Measurements from ENCODE around the gene TUBB2B.

The TUBB2B gene

DNA sequence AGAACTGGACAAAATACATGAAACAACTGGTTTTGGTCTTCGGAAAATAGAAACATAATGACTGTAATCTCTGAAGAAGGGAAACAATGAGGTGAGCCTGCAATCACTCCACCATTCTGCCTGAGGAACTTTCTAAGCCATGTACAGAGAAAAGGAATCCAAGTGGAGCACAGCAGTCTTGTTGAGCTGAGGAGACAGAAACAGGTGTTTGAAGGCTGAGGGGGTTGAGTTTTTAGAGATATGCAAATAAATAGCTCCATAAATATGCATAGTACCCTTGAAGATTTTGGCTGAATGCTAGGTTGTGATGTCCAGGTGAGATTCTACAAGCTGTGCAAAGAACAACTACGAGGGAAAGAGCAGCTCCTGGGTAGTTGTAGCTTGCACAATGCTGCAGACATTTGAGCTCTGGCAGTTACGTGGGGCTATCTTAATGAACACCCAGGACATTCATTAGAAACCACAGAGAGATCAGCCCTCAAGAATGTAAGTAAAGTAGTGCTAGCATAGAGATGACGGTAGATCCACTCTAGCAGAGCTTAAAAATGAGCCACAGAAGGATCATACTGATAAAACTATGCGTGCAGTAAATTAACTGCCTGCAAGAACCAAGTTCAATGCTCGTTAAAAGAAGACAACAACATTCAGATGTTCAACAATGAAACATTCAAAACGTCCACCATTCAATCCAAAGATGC, 24.3 kb downstream of the TUBB2B start:
- TF ChIP-seq GATA3 (IDR thresholded peaks at IDR 0.05; ENCODE audit: low read depth, low read length) = no peak
- TF ChIP-seq GATA2 (IDR thresholded peaks at IDR 0.05; ENCODE audit: low read depth, low read length) = no peak

DNA sequence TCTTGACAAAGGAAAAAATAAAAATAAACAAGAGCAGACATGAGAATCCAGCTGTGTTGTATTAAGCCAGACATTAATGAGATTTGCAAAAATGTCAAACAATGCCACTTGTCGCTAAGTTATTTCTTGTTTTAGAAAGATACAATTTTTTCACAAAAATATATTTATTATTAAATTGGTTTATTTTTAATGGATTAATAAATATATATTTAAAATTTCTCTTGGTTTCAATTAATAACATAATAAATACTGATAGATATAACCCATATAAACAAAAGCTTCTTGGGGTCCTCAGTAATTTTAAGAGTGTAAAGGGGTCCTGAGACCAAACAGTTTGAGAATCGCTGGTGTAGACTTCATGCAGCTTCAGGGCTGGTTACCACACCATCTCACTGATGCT, 26.1 kb downstream of the TUBB2B start:
- TF ChIP-seq GATA2 (IDR thresholded peaks at IDR 0.05; ENCODE audit: low read depth, low read length) (no peak), GATA3 (IDR thresholded peaks at IDR 0.05; ENCODE audit: low read depth, low read length) (no peak)

DNA sequence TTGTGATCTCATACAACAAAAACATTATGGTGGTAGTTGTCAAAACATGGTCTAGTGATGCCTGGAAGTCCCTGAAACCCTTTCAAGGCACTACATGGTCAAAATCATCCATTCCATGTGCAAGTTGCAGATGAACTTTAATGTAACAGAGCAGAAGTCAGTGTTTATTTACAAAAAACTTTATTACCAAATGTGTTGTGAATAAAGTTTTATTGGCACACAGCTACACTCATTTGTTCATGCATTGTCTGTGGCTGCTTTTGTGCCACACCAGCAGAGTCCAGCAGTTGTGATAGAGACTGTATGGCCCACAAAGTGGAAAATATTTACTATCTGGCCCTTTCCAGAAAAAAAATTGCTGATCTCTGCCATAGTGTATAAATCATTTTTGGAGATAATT, 26.8 kb downstream of the TUBB2B start:
- TF ChIP-seq GATA3 (IDR thresholded peaks at IDR 0.05; ENCODE audit: low read depth, low read length) (no peak), GATA2 (IDR thresholded peaks at IDR 0.05; ENCODE audit: low read depth, low read length) (no peak)

DNA sequence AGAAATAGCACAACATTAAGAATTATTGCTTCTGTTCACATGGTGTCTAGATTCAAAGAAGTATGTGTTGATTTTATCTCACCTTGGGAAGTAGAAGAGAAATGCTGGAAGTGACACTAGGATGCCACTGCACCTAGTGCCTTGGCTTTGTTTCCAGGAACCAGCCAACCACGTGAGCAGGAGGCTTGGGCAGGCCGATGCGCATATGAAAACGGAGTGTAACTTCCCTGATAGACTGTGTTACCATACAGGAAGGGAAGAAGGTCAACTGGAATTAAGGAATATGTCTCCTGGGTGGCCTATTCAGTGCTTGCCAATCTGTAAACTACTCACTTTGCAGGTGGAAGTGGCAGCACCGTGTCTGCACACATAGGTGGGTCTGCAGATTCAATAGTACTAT, 28.1 kb downstream of the TUBB2B start:
- TF ChIP-seq GATA3 (IDR thresholded peaks at IDR 0.05; ENCODE audit: low read depth, low read length) = no peak
- no peak for TF ChIP-seq GATA2 (IDR thresholded peaks at IDR 0.05; ENCODE audit: low read depth, low read length)

DNA sequence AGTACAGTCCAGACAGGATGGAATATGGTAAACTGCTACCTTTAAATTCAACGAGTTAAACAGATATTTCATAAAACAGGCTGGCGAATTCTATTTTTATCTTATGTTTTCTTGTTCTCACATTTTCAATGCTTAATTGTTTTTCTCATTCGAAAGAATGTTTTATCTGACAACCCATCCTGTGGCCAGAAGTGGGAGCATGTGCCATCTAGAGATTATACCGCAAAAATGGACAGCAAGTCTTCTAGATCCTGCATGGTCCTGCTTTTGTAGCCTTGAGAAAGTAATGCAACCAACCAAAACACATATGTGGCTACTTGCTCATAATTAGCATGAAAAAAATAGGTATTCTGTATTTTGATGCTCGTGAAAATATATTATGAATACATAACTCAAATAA, 30.7 kb downstream of the TUBB2B start:
- TF ChIP-seq GATA2 (IDR thresholded peaks at IDR 0.05; ENCODE audit: low read depth, low read length) = no peak
- TF ChIP-seq GATA3 (IDR thresholded peaks at IDR 0.05; ENCODE audit: low read depth, low read length) = no peak

DNA sequence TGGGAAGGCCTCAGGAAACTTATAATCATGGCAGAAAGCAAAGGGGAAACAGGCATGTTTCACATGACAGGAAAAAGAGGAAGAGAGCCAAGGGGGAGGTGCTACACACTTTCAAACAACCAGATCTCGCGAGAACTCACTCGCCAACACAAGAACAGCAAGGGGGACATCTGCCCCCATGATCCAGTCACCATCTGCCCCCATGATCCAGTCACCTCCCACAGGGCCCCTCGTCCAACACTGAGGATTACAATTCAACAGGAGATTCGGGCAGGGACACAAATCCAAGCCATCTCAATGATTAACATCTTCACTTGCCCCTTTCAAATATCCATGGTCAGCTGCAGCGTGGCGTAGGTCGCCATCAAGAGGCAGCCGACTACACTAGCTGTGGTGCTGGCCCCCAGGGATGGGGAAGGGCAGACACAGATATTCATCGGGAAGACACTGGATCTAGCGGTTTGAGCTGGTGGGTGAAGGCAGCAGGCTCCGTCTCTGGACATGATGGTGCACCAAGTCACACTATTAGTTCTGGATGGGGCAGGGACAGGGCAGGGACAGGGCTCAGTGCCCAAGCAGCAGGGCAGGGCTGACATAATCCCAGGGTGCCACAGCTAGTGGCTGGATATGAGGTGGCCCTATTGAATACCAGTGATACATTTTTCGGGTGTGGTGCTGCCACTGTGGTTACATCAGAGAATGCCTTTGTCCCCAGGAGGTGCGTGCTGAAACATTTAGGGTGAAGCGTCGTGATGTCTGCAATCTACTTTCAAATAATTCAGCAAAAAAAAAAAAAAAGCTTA, 31.6 kb downstream of the TUBB2B start:
- TF ChIP-seq GATA2 (IDR thresholded peaks at IDR 0.05; ENCODE audit: low read depth, low read length) (no peak), GATA3 (IDR thresholded peaks at IDR 0.05; ENCODE audit: low read depth, low read length) (no peak)

DNA sequence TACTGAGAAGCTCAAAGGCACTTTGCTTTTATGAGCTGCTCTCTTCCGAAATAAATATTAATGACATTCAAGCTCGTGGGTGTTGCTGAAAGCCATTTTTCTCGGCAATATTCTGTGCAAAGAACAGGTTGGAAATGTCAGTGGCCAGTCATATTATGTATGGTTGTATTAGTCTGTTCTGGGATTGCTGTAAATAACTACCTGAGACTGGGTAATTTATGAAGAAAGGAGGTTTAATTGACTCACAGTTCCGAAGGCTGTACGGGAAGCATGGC, 32.1 kb downstream of the TUBB2B start:
- TF ChIP-seq GATA3 (IDR thresholded peaks at IDR 0.05; ENCODE audit: low read depth, low read length) (no peak), GATA2 (IDR thresholded peaks at IDR 0.05; ENCODE audit: low read depth, low read length) (no peak)

DNA sequence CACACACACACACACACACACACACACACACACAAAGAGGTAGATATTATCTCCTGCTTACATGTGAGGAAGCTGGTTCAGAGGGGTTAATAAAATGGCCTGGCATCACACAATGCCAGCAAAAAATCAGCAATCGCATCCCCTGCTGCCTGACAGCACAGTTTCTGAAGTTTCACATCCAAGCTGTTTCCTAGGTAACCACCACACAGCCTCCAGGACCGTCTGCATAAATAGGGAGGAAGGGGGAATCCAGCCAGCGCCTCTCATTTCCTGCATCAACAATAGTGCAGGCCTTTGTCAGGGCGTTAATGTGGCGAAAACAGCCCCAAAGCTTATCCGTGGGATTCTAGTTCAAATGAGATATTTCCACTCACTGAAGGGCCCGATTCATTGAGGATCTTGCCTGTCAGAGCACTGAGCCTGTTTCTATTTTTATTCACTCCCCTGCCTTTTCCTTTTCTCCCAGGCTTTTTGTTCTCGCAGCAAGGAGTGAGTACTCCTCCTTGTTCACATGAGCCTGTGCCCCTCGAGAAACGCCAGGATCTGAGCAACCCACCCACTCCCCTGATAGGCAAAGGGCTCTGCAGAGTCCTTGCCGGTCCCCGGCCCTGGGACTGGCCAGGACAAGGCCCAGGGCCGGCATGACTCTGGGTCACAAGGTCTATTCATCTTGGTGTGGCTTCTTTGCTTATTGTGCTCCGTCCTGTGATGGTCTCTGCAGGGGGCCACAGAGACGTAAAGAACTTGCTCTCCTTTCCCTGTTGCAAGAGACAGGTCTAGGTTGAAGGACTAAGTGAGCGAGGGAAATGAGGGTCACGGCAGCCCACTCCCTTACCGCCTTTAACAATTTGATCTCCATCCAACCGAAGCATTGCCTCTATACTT, 32.7 kb downstream of the TUBB2B start:
- TF ChIP-seq GATA3 (IDR thresholded peaks at IDR 0.05; ENCODE audit: low read depth, low read length) (no peak), GATA2 (IDR thresholded peaks at IDR 0.05; ENCODE audit: low read depth, low read length) (peak; percentile 58)

DNA sequence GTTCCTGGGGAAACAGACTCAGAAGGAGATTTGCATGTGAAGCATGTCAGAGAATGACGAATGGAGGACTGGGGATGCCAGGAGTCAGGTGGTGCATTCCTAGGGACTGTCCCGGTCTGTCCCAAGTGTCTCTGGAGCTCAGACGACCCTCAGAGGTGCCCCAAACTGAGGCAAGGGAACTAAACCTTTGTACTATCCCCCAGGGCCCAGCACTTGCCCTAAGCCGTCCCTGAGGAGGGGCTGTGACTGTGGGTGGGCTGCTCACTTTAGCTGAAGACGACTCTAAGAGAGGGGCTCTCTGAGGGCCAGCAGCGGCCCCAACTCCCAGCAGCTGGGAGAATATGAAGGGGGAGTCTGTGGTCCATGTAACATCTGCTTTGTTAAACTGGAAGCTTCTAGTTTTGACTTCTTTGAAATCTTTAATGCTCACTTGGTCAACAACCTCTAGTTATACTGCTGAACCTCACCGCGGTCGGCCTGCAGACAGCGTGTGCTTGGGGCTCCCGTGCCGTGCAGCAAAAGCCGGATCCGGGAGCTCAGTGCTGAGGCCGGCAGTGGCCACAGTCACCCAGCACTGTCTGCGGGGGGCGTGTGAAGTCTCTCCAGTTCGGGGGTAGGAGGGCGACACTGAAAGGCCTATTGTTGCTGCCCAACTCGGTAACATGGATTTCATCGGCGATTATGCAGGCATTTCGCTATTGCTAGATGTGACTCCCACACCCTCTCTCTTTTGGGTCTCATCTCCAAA, 34.2 kb downstream of the TUBB2B start:
- no peak for TF ChIP-seq GATA2 (IDR thresholded peaks at IDR 0.05; ENCODE audit: low read depth, low read length)
- TF ChIP-seq GATA3 (IDR thresholded peaks at IDR 0.05; ENCODE audit: low read depth, low read length) = no peak

DNA sequence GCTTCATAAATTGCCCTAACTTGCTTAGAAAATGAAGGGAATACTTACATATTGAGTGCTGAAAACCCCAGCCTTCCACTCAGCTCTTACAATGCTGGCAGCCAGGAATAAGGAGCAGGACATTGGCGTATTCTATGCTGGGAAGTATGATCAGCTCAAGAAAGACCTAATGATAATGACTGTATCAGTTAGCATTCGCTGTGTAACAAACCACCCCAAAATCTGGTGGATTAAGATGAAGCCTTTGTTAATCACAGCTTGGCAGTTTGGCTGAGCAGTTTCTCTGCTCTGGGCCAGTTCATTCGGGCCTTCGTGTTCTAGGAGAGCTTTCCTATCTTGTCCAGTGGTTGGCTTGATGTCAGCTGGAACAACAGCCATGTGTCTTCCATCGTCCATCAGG, 36.7 kb downstream of the TUBB2B start:
- no peak for TF ChIP-seq GATA3 (IDR thresholded peaks at IDR 0.05; ENCODE audit: low read depth, low read length)
- no peak for TF ChIP-seq GATA2 (IDR thresholded peaks at IDR 0.05; ENCODE audit: low read depth, low read length)

DNA sequence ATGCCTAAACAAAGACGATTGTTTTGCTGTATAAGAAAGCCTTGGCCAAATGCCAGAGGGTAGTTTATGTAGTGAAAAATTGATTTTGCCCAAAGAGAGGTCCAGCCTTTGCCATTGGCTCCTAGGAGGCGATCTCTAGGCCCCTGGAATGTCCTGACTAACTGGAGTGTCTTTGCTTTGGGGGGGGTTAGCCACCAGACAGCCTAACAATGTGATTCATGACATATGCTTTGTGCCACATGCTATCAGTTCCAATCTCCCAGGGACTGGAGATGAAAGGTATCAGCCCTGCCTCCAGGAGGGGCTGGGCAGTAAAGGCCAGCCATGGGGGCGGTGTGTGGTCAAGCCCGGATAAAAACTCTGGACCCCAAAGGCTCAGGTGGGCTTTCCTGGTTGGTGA, 37.4 kb downstream of the TUBB2B start:
- no peak for TF ChIP-seq GATA3 (IDR thresholded peaks at IDR 0.05; ENCODE audit: low read depth, low read length)
- peak; percentile 17; the same call in 1 of the 2 replicates for TF ChIP-seq GATA2 (IDR thresholded peaks at IDR 0.05; ENCODE audit: low read depth, low read length)

DNA sequence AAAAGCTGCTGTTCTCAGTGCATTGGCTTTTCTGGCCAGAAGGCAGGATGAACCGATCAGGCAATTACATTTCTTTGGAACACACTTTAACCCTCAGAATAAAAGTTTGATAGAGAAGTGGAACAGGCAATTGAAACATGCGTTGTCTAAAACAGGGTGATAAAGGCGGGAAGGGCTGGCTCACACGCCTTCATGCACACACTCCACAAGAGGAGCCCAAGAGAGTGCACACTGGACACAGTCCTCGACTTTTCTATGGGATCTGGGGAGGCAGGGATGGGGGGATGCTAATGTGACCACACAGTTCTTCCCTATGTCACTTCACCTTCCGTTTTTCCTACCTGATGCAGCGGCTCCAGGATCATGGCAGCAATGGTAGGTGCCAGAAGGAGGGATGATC, 39.2 kb downstream of the TUBB2B start:
- TF ChIP-seq GATA2 (IDR thresholded peaks at IDR 0.05; ENCODE audit: low read depth, low read length) (no peak), GATA3 (IDR thresholded peaks at IDR 0.05; ENCODE audit: low read depth, low read length) (no peak)

DNA sequence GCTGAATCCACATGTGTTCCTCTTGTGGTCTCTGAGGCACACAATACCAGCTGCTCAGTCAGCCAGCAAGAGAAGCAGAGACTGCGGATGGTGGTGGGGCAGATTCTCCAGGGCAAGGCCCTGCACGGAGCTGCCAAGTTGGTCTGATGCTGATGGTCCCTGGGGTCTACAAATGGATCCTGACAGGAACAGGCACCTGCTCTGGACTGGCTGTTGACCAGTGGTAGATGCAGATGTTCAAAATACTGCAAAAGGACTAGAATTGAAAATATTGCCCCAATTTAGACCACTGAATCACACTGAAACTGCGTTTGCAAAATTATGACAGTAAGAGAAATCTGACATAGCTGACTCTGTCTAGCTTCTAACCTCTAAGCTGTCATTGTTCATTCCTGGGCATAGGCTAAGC, 40.5 kb downstream of the TUBB2B start:
- no peak for TF ChIP-seq GATA2 (IDR thresholded peaks at IDR 0.05; ENCODE audit: low read depth, low read length)
- no peak for TF ChIP-seq GATA3 (IDR thresholded peaks at IDR 0.05; ENCODE audit: low read depth, low read length)

DNA sequence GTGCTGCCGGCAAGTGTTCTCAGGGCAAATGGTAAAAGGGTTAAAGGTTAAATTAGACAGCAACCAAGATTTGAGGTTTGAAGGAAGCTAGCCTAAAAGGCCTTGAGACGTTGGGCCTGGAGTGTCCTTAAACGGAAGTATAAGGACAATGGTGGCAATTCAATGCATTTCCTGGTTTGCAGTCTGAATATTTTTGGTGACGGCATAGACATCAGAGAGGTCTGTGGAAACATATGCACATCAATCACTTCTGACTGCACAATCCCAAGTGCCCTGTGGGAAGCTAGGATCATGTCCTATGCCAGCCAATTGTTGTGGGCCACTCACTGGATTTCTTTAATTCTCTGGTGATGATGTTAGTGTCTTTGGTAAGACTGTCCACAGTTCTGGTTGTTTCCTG, 44.4 kb downstream of the TUBB2B start:
- no peak for TF ChIP-seq GATA2 (IDR thresholded peaks at IDR 0.05; ENCODE audit: low read depth, low read length)
- no peak for TF ChIP-seq GATA3 (IDR thresholded peaks at IDR 0.05; ENCODE audit: low read depth, low read length)
